ENCODE measurements around the gene SCGB1D4. TPM values are rescaled to one million over a fixed set of nuclear protein-coding genes. Genes with fewer than 3 reads are reported as not detected.

Gene SCGB1D4
- total and polyA plus RNA-seq, 10 of the 15 experiments (the other 5 are each of a cell fraction or from before 2014, with no cell fraction given) = not detected

GRCh38 chr11:62267050-62267449, 31.8 kb downstream of the SCGB1D4 start:
- whole genome bisulfite sequencing (ENCODE audit: insufficient coverage, insufficient replicate concordance, low lambda C conversion rate, missing lambda C conversion rate) = 0% methylated on average over 1 of the region's 1 CpG
- H3K27me3 ChIP-seq (replicated peaks in 1 of 2; ENCODE audit: control insufficient read depth in 2 of 2, insufficient read depth in 2 of 2, low read length in 1 of 2) = no peaks in the 10 kb centered on the region; a peak in 1 of 4 replicates
- ATAC-seq = no peak
- BruUV-seq (replicated peaks) = no TSS peak
- DNase-seq (ENCODE audit: low read depth, low spot score) = no peak
- SMC1A ChIA-PET (ENCODE audit: uncharacterized antibody, unreplicated experiment) = no interaction called here
- H4K20me1 ChIP-seq (ENCODE audit: control insufficient read depth, insufficient read depth) = no peaks in the 10 kb centered on the region
- no peaks in the 10 kb centered on the region for H3K79me2 ChIP-seq (ENCODE audit: control insufficient read depth, insufficient read depth, low read length)
- no peak overlapping the region for H3K9ac ChIP-seq (ENCODE audit: control insufficient read depth, insufficient read depth, low read length)
- no peak overlapping the region for H3K4me3 ChIP-seq
- H3K4me1 ChIP-seq (ENCODE audit: control insufficient read depth, insufficient read depth, low read length) = no peaks in the 10 kb centered on the region
- CTCF ChIA-PET = no interaction called here
- no peak for FAIRE-seq
- in situ Hi-C loops (cut with MboI) (no loop called here), intact Hi-C loops (cut with micrococcal nuclease; ENCODE audit: unreplicated experiment) (no loop called here)
- H3K9me3 ChIP-seq (replicated peaks; ENCODE audit: control insufficient read depth, insufficient read depth, low read length) = no peaks in the 10 kb centered on the region
- no peak overlapping the region for H3K27ac ChIP-seq (ENCODE audit: control insufficient read depth, insufficient read depth)
- POLR2A ChIA-PET = no interaction called here
- RAD21 ChIA-PET (ENCODE audit: unreplicated experiment) = no interaction called here
- H2AFZ ChIP-seq (ENCODE audit: control insufficient read depth, low read depth, low read length) = no peak overlapping the region
- TF ChIP-seq LARP7 (IDR thresholded peaks at IDR 0.05) (no peak), STAT1 (conservative IDR thresholded peaks at IDR 0.05) (no peak), BMI1 (IDR thresholded peaks at IDR 0.05; ENCODE audit: borderline replicate concordance) (no peak), IKZF1 (conservative IDR thresholded peaks at IDR 0.05) (no peak), TCF7 (IDR thresholded peaks at IDR 0.05; ENCODE audit: borderline replicate concordance) (no peak), SREBF2 (IDR thresholded peaks at IDR 0.05; ENCODE audit: low read length) (no peak), FOS (IDR thresholded peaks at IDR 0.05; ENCODE audit: borderline replicate concordance, extremely low read depth, insufficient read length) (no peak), KDM1A (IDR thresholded peaks at IDR 0.05; ENCODE audit: borderline replicate concordance) (no peak), ZSCAN29 (IDR thresholded peaks at IDR 0.05) (no peak), REST (IDR thresholded peaks at IDR 0.05; ENCODE audit: low read depth, low read length) (no peak), CHD2 (IDR thresholded peaks at IDR 0.05; ENCODE audit: borderline replicate concordance, low read depth, low read length) (no peak), CTCF (IDR thresholded peaks at IDR 0.05 in 2 of 3, conservative IDR thresholded peaks at IDR 0.05 in 1 of 3; ENCODE audit: control insufficient read depth in 2 of 3, extremely low read depth in 1 of 3, insufficient read depth in 1 of 3, low read depth in 3 of 3, low read length in 3 of 3) (no peak), ZNF24 (IDR thresholded peaks at IDR 0.05) (no peak), ESRRA (IDR thresholded peaks at IDR 0.05; ENCODE audit: low read length) (no peak), SKIL (IDR thresholded peaks at IDR 0.05; ENCODE audit: low read depth, poor library complexity, severe bottlenecking) (no peak)
- H3K36me3 ChIP-seq (ENCODE audit: control insufficient read depth in 2 of 2, insufficient read depth in 2 of 2, low read length in 1 of 2) = no peaks in the 10 kb centered on the region
- no peak overlapping the region for H3K4me2 ChIP-seq (ENCODE audit: control insufficient read depth, insufficient read depth)

Data from GM12878 (cell line).